Panc1 (cell line): Measurements from ENCODE around the gene BCL10. TPM values are rescaled to one million over a fixed set of nuclear protein-coding genes. Genes with fewer than 3 reads are reported as not detected.

Source experiments
- ATAC-seq: fragments of 200-7000 bp; cut with Tn5 transposase; 2 replicates; pipeline ENCODE4 v1.9.1; 2020; ENCODE audit warnings: mild to moderate bottlenecking, moderate library complexity
- BruUV-seq: library from RNA; stranded (reverse); fragments of 400-500 nt; replicated peaks from 2 replicates; lab custom pipeline; 2021; lab: Mats Ljungman, UMichigan
- CTCF ChIA-PET: fragments of 300-600 bp; sonication (Branson Sonifier 250); formaldehyde crosslinking; loops from one replicate; lab custom pipeline; 2022; ENCODE audit warnings: antibody characterized with exemption; lab: Charles Lee
- POLR2A ChIA-PET: fragments of 300-600 bp; sonication (Branson Sonifier 250); formaldehyde crosslinking; loops from one replicate; lab custom pipeline; 2022; ENCODE audit warnings: antibody characterized with exemption; lab: Charles Lee
- DNase-seq: peaks from one replicate; pipeline ENCODE4 v3.0.0-alpha.2; 2010; ENCODE audit warnings: low read depth, low spot score
- H3K27ac ChIP-seq: 2 replicates; pipeline ENCODE4 v1.5.1; 2011; ENCODE audit warnings: mild to moderate bottlenecking, low read length, inconsistent platforms
- H3K27me3 ChIP-seq: fragments of 200-500 bp; sonication (Bioruptor generic); 2 replicates; pipeline ENCODE4 v1.6.0; 2014; ENCODE audit warnings: low read length, inconsistent platforms; ENCODE audit not compliant: control insufficient read depth, insufficient read depth
- H3K36me3 ChIP-seq: fragments of 200-500 bp; sonication (Bioruptor generic); 2 replicates; pipeline ENCODE4 v1.5.1; 2014; ENCODE audit warnings: inconsistent platforms, mild to moderate bottlenecking, low read length, moderate library complexity; ENCODE audit not compliant: control insufficient read depth, insufficient read depth
- H3K4me1 ChIP-seq: 2 replicates; pipeline ENCODE4 v1.5.1; 2011; ENCODE audit warnings: inconsistent platforms, mild to moderate bottlenecking, low read length, moderate library complexity; ENCODE audit not compliant: control insufficient read depth, insufficient read depth
- H3K4me3 ChIP-seq, 2 experiments: 2 replicates each; pipeline ENCODE4 v1.5.1; 2011 to 2012; ENCODE audit warnings: low read depth in 2 of 2, low read length in 2 of 2, mild to moderate bottlenecking in 2 of 2, inconsistent platforms in 1 of 2, moderate library complexity in 1 of 2
- H3K9me3 ChIP-seq: fragments of 200-500 bp; sonication (Bioruptor generic); 2 replicates; pipeline ENCODE4 v1.5.1; 2014; ENCODE audit warnings: low read depth, mild to moderate bottlenecking, inconsistent platforms, low read length, moderate library complexity; ENCODE audit not compliant: control insufficient read depth, insufficient read depth
- CTCF ChIP-seq: fragments of 450-650 bp; IDR thresholded peaks from 2 replicates; pipeline ENCODE4 v1.5.1; 2017; ENCODE audit warnings: mild to moderate bottlenecking
- POLR2AphosphoS5 ChIP-seq: IDR thresholded peaks from 2 replicates; pipeline ENCODE4 v1.6.1; 2012; ENCODE audit warnings: mild to moderate bottlenecking, low read depth, low read length, moderate library complexity
- REST ChIP-seq, 2 experiments: IDR thresholded peaks; 2 replicates each; pipeline ENCODE4 v1.6.1; 2011 to 2012; ENCODE audit warnings: low read depth in 2 of 2, control low read depth in 1 of 2, low read length in 1 of 2, mild to moderate bottlenecking in 1 of 2, moderate library complexity in 1 of 2; ENCODE audit not compliant: insufficient read depth in 1 of 2
- SIN3A ChIP-seq: IDR thresholded peaks from 2 replicates; pipeline ENCODE4 v1.6.1; 2012; ENCODE audit warnings: low read depth, mild to moderate bottlenecking, low read length, moderate library complexity, borderline replicate concordance; ENCODE audit not compliant: insufficient read depth
- TCF7L2 ChIP-seq: IDR thresholded peaks from 2 replicates; pipeline ENCODE4 v1.6.1; 2011; ENCODE audit warnings: mild to moderate bottlenecking, low read depth, low read length, inconsistent platforms
- in situ Hi-C: cut with HindIII; loops from 2 replicates; pipeline ENCODE4 v1.10.0; 2016; ENCODE audit warnings: low sequenced_read_pairs, low pct_unique_long_range_greater_than_20kb
- intact Hi-C: fragments of 100-400 bp; cut with micrococcal nuclease; formaldehyde crosslinking; loops from one replicate; pipeline ENCODE4 v1.10.0; 2022; ENCODE audit not compliant: unreplicated experiment
- total RNA-seq: library from RNA; stranded (reverse); gene quantifications from one replicate; pipeline ENCODE4 v1.2.1, GENCODE V29; 2021; ENCODE audit not compliant: unreplicated experiment

The BCL10 gene
- total RNA-seq, 1 experiment from 2014 or later: 69.9 TPM

- no peak for DNase-seq
- no peak; the same call in 1 of the 2 replicates for TF ChIP-seq CTCF
- TF ChIP-seq TCF7L2: no peak
- TF ChIP-seq SIN3A: no peak
- TF ChIP-seq REST (IDR thresholded peaks at IDR 0.05; ENCODE audit: insufficient read depth in 1 of 2, low read depth in 2 of 2, low read length in 1 of 2): no peak
- no peak for TF ChIP-seq POLR2AphosphoS5
- Histone ChIP-seq H3K36me3 (peaks cover 25% of the 10 kb centered on the region), H3K9me3 (peaks cover 22% of the 10 kb centered on the region; the same call in 1 of the 2 replicates), H3K4me3 (peak overlapping the region; percentile 69 to 83), H3K27ac (peak overlapping the region; percentile 86), H3K4me1 (peaks cover 21% of the 10 kb centered on the region), H3K27me3 (no peaks in the 10 kb centered on the region)
- in situ Hi-C loops: no loop called here
- CTCF ChIA-PET: interaction anchor here (0.9 to 3.7 kb wide), 8 partner anchors 14 to 315 kb away, joined by 3 to 36 read pairs (median 5); partner anchors contain the start of gene BCL10
- POLR2A ChIA-PET: interaction anchor here (0.7 to 2.4 kb wide), 2 partner anchors 8 to 17 kb away, joined by 3 to 11 read pairs; partner anchors contain the start of gene BCL10
- intact Hi-C loops: loop anchor here (1.0 kb wide), 1 partner anchor 151 kb away; no protein-coding TSS in a partner anchor
- no TSS peak for BruUV-seq
- ATAC-seq: peak; percentile 8
Measured at GRCh38 chr1:85259912-85260274, 16.5 kb downstream of the BCL10 start.

- ATAC-seq (peak; percentile 93), DNase-seq (peak; percentile 78)
- TF ChIP-seq TCF7L2 (no peak), REST (IDR thresholded peaks at IDR 0.05; ENCODE audit: insufficient read depth in 1 of 2, low read depth in 2 of 2, low read length in 1 of 2) (0 out of 4 replicates have a peak, but pooled peaks of 1 of the 2 experiments have one; percentile 31), SIN3A (peak; percentile 98), POLR2AphosphoS5 (peak; percentile 99), CTCF (peak; percentile 100)
- peak within 1 kb of the TSS; percentile 86 for H3K27ac ChIP-seq
- ChIA-PET CTCF (interaction anchor here (0.6 to 3.7 kb wide), 18 partner anchors 9 to 761 kb away, joined by 3 to 36 read pairs (median 4); partner anchors contain the start of gene BCL10), POLR2A (interaction anchor here (0.5 to 2.4 kb wide), 9 partner anchors 9 to 583 kb away, joined by 3 to 11 read pairs (median 3); partner anchors contain the start of gene BCL10)
- no TSS peak for BruUV-seq
- intact Hi-C loops: loop anchor here (1.0 kb wide), 1 partner anchor 150 kb away; no protein-coding TSS in a partner anchor
- H3K4me3 ChIP-seq: peak within 1 kb of the TSS; percentile 69 to 83
- no peaks in the 10 kb centered on the region for H3K27me3 ChIP-seq
- peaks cover 25% of the 10 kb centered on the region for H3K36me3 ChIP-seq
- in situ Hi-C loops: no loop called here
- H3K9me3 ChIP-seq: peaks cover 22% of the 10 kb centered on the region; the same call in 1 of the 2 replicates
- H3K4me1 ChIP-seq: peaks cover 21% of the 10 kb centered on the region
Measured at GRCh38 chr1:85259118-85259911, 17.1 kb downstream of the BCL10 start, which contains the start of gene C1orf52. TSS of gene C1orf52 (minus strand) at chr1:85259662. CDS start at chr1:85259633, 29 bp downstream.
